OCI-LY3 (cell line): ENCODE measurements around the gene TMEM125.

Source experiments
- H2AFZ ChIP-seq: fragments of 200-600, 300-600 bp; shearing (Covaris generic); 2 replicates; pipeline ENCODE4 v1.6.0; 2014; ENCODE audit warnings: antibody characterized with exemption, low read depth, low read length
- H3K27ac ChIP-seq: fragments of 200-600, 300-600 bp; sonication (generic); 2 replicates; pipeline ENCODE4 v1.5.1; 2014; ENCODE audit warnings: mild to moderate bottlenecking, low read length, moderate library complexity, mixed read lengths
- H3K27me3 ChIP-seq: fragments of 200-600, 300-600 bp; sonication (generic); 2 replicates; pipeline ENCODE4 v1.6.1; 2014; ENCODE audit warnings: low read depth, low read length, mixed read lengths
- H3K36me3 ChIP-seq: fragments of 200-600, 300-600 bp; sonication (generic); replicated peaks from 2 replicates; pipeline ENCODE3; 2014; ENCODE audit warnings: low read depth, low read length, mixed read lengths
- H3K4me1 ChIP-seq: fragments of 300-600, 200-600 bp; sonication (generic); 2 replicates; pipeline ENCODE4 v1.6.1; 2014; ENCODE audit warnings: low read length, mixed read lengths
- H3K4me2 ChIP-seq: fragments of 200-600, 300-600 bp; sonication (generic); 2 replicates; pipeline ENCODE4 v1.6.1; 2014; ENCODE audit warnings: low read length, mixed read lengths
- H3K4me3 ChIP-seq: fragments of 300-600, 200-600 bp; sonication (generic); 2 replicates; pipeline ENCODE4 v1.5.1; 2014; ENCODE audit warnings: antibody characterized with exemption, mild to moderate bottlenecking, low read length, moderate library complexity
- H3K79me2 ChIP-seq: fragments of 300-600, 200-600 bp; shearing (Covaris generic); 2 replicates; pipeline ENCODE4 v1.6.1; 2014; ENCODE audit warnings: mild to moderate bottlenecking, low read length, mixed read lengths
- H3K9ac ChIP-seq: fragments of 300-600, 200-600 bp; shearing (Covaris generic); 2 replicates; pipeline ENCODE4 v1.6.0; 2014; ENCODE audit warnings: mild to moderate bottlenecking, low read length, moderate library complexity
- H3K9me3 ChIP-seq: fragments of 200-600, 300-600 bp; shearing (Covaris generic); 2 replicates; pipeline ENCODE4 v1.6.1; 2014; ENCODE audit warnings: low read length, mixed read lengths; ENCODE audit not compliant: insufficient read depth
- H4K20me1 ChIP-seq: fragments of 200-600, 300-600 bp; sonication (generic); 2 replicates; pipeline ENCODE4 v1.6.1; 2016; ENCODE audit warnings: low read length, mixed read lengths; ENCODE audit not compliant: insufficient read depth
- CTCF ChIP-seq: fragments of 200-600, 300-600 bp; sonication (generic); IDR thresholded peaks from 2 replicates; pipeline ENCODE4 v1.5.1; 2014; ENCODE audit warnings: antibody characterized with exemption, low read length, low read depth
- EZH2phosphoT487 ChIP-seq: fragments of 200-600 bp; shearing (Covaris generic); IDR thresholded peaks from 2 replicates; pipeline ENCODE4 v1.6.1; 2018; ENCODE audit warnings: antibody characterized with exemption, mixed run types, low read depth

The TMEM125 gene

GRCh38 chr1:43298055-43298454 is 28.3 kb downstream of the TMEM125 start:
- H3K4me3 ChIP-seq: no peak overlapping the region

GRCh38 chr1:43299101-43299500 is 29.3 kb downstream of the TMEM125 start:
- Histone ChIP-seq H3K9me3 (no peaks in the 10 kb centered on the region), H3K4me2 (no peak overlapping the region), H3K27me3 (no peaks in the 10 kb centered on the region; the same call in 1 of the 2 replicates), H3K4me3 (no peak overlapping the region), H2AFZ (no peak overlapping the region), H3K4me1 (no peaks in the 10 kb centered on the region), H3K9ac (no peak overlapping the region), H3K36me3 (no peaks in the 10 kb centered on the region), H3K27ac (no peak overlapping the region), H4K20me1 (no peaks in the 10 kb centered on the region), H3K79me2 (no peaks in the 10 kb centered on the region)
- TF ChIP-seq CTCF (no peak), EZH2phosphoT487 (no peak)

More at GRCh38 chr1:43298055-43298454, 28.3 kb downstream of the TMEM125 start:
- H3K27ac ChIP-seq: no peak overlapping the region
- TF ChIP-seq CTCF (no peak), EZH2phosphoT487 (no peak)
- H3K79me2 ChIP-seq: no peaks in the 10 kb centered on the region
- H3K9me3 ChIP-seq: no peaks in the 10 kb centered on the region
- H2AFZ ChIP-seq: no peak overlapping the region
- H4K20me1 ChIP-seq: no peaks in the 10 kb centered on the region
- no peak overlapping the region for H3K9ac ChIP-seq
- H3K4me2 ChIP-seq: no peak overlapping the region
- H3K27me3 ChIP-seq: no peaks in the 10 kb centered on the region; the same call in 1 of the 2 replicates
- H3K36me3 ChIP-seq: no peaks in the 10 kb centered on the region
- H3K4me1 ChIP-seq: no peaks in the 10 kb centered on the region

- H3K4me2 ChIP-seq: no peak within 1 kb of the TSS
- no peaks in the 10 kb centered on the region for H3K79me2 ChIP-seq
- H4K20me1 ChIP-seq: no peaks in the 10 kb centered on the region
- H2AFZ ChIP-seq: no peak within 1 kb of the TSS
- no peak within 1 kb of the TSS for H3K9ac ChIP-seq
- H3K27ac ChIP-seq: no peak within 1 kb of the TSS
- no peak within 1 kb of the TSS for H3K4me3 ChIP-seq
- H3K4me1 ChIP-seq: no peaks in the 10 kb centered on the region
- no peaks in the 10 kb centered on the region; the same call in 1 of the 2 replicates for H3K27me3 ChIP-seq
- TF ChIP-seq EZH2phosphoT487: no peak
- no peak for TF ChIP-seq CTCF
- no peaks in the 10 kb centered on the region for H3K36me3 ChIP-seq
- H3K9me3 ChIP-seq: no peaks in the 10 kb centered on the region
These were observed 30.8 kb downstream of the TMEM125 start, which contains the start of gene TIE1 for GRCh38 chr1:43300378-43301094. TIE1 (plus strand) TSS chr1:43300982; CDS start chr1:43301072, 90 bp downstream.

GRCh38 chr1:43302201-43302600 is 32.4 kb downstream of the TMEM125 start:
- Histone ChIP-seq H3K36me3 (no peaks in the 10 kb centered on the region), H3K27me3 (peaks cover 6% of the 10 kb centered on the region), H3K79me2 (no peaks in the 10 kb centered on the region), H3K4me3 (no peak overlapping the region), H4K20me1 (no peaks in the 10 kb centered on the region), H3K27ac (no peak overlapping the region), H3K4me2 (no peak overlapping the region), H2AFZ (no peak overlapping the region), H3K4me1 (no peaks in the 10 kb centered on the region), H3K9ac (no peak overlapping the region), H3K9me3 (no peaks in the 10 kb centered on the region)
- TF ChIP-seq EZH2phosphoT487: no peak
- no peak for TF ChIP-seq CTCF
